ENCODE results near the gene SPOCK1.

SPOCK1 gene

DNA sequence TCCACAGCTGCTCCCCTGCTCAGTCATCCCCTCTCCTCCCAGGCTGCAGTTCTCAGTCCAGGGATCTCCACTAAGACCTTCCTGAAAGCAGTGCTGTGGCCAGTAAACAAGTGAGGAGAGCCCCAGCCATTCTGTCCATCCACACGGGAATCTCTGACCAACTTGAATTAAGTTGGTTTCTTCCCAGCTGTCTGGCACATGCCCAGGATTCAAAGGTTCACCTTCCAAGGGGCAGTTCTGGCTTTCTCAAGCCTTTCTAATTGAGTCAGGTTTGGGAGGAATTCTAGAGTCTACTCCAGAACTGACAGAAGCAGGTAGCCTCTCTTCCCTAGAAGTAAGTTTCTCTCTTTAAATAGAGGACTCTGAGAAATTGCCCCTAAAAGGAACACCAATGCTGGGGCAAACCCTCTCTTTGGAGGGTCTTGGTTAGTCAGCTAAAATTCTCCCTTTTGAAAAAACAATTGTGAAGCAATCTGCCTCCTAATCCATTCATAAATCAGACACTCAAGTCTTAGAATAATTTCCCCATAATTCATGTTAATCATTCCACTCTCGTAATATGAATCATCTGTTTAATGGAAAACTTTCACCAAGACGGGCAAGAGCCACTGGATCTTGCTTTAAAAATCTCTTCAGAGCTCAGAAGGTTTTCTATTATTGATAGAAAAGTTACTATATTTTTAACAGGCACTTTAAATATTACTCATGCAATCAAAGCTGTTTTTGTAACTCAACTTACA, 133.8 kb downstream of the SPOCK1 start:
- DNase-seq (ENCODE audit: low read depth in 2 of 2), result no peak

GRCh38 chr5:137361280-137361679, 137.8 kb downstream of the SPOCK1 start:
- no peak for DNase-seq (ENCODE audit: low read depth in 2 of 2)

DNA sequence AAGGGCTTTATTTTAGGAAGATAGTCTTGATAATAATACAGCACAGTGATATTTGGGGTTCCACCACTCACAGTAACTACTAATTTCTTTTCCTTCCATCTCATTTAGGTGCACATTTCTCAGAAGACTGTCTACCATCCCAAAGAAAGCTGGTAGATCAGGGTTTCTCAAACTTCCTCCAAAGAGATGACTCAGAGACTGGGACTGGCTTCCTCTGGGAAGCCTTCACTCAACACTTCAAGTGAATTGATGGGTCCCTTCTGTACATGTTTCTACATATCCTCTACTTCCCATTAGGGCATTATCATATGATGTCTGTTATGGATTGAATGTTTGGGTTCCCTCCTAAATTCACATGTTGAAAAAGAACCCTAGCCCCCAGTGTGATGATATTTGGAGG, 138.5 kb downstream of the SPOCK1 start:
- no peak for DNase-seq (ENCODE audit: low read depth in 2 of 2)

DNA sequence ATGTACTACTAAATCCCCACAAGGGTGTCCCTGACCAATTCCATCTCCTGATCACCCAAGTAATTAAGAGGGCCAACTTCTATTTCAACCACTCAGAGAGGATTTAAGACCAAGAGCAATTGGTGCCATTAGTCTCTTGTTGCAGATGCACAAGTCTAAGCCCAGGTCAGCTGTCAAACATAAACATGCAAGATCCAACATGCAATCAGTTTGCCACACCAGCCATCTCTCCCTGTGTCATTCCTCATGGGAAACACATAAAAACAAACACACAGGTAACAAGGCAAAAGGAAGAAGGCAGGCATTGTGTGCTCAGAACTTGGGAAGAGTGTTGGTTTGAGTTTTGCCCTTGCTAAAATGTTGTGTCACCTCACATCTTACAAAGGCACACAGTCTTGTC, 139.2 kb downstream of the SPOCK1 start:
- no peak for DNase-seq (ENCODE audit: low read depth in 2 of 2)

GRCh38 chr5:137357436-137357835, 141.7 kb downstream of the SPOCK1 start:
- no peak for DNase-seq (ENCODE audit: low read depth in 2 of 2)

- no peak for DNase-seq (ENCODE audit: low read depth in 2 of 2)
Measured at GRCh38 chr5:137356127-137356526, 143.0 kb downstream of the SPOCK1 start.

DNA sequence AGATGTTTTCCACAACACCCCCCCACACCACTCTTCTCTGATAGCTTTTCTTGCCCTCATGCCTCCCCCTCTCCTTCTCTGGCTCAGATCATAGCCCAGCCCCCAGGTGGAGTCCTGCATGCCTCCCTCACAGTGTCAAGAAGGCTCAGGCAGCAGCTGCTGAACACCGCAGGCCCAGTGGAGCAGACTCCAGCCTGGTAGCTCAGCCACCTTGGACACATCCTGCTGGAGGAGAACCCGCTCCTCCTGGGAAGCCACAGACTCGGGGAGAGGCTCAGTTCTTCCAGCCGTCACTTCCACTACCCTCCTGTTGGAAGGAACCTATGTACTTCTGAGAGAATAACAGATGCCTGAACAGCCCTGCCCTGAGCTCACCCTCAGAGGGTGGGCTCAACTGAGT, 143.4 kb downstream of the SPOCK1 start:
- no peak for DNase-seq (ENCODE audit: low read depth in 2 of 2)

- DNase-seq (ENCODE audit: low read depth in 2 of 2), result no peak
Measured at GRCh38 chr5:137352095-137352494, 147.0 kb downstream of the SPOCK1 start.

GRCh38 chr5:137350791-137351190, 148.3 kb downstream of the SPOCK1 start:
- DNase-seq (ENCODE audit: low read depth in 2 of 2), result no peak

GRCh38 chr5:137348759-137349158, 150.4 kb downstream of the SPOCK1 start:
- DNase-seq (ENCODE audit: low read depth in 2 of 2), result no peak

DNA sequence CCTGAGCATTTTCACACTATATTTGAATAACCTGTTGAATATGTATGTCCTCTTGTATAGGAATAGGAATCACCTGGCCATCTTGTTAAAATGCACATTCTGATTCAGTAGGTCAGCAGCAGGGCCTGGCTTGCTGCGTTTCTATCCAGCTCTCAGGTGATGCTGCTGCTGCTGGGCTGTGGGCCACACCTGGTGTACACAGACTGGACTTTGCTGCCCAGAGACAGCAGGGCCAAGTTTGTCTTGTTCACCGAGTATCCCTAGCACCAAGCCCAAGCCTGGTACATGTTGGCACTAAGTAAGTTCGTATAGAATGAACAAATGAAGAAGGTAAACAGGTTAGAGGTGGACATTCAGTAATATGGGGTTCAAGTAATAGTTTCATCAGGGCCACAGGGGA, 151.3 kb downstream of the SPOCK1 start:
- no peak for DNase-seq (ENCODE audit: low read depth in 2 of 2)

DNA sequence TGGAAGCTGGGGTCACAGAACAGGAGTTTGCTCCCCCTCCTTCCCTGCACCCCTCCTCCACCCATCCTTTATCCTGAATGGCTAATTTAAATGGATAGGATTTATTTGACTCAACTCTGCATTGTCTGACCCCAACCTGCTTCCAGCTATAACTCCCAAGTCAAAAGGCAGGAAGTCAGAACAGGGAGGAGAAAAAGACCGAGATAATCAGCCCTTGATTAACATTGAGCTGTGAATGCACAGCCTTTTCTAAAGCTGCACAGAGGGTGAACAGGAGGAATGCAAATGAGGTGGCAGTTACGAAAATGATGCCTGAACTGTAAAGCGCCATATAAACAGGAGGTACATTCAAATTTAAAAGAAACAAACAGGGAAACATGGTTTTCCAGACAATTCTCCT, 152.8 kb downstream of the SPOCK1 start:
- no peak for DNase-seq (ENCODE audit: low read depth in 2 of 2)

DNA sequence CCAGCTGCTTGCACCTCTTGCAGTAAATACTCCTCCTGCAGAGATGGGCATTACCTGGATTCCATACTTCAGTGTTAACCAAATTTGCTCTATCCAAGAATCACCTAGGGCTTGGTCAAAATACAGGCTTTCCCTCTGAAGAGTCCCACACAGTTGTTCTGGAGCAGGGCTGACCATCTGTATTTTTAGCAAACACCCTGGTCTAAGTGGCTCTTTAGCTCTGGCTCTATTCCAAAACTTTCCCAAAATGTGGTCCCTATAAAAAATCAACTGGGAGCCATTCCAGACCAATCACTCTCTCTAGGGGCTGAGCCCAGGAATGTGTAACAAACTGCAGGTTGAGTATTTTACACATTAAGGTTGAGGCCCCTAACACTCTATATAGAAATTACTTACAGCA, 153.7 kb downstream of the SPOCK1 start:
- no peak for DNase-seq (ENCODE audit: low read depth in 2 of 2)

DNA sequence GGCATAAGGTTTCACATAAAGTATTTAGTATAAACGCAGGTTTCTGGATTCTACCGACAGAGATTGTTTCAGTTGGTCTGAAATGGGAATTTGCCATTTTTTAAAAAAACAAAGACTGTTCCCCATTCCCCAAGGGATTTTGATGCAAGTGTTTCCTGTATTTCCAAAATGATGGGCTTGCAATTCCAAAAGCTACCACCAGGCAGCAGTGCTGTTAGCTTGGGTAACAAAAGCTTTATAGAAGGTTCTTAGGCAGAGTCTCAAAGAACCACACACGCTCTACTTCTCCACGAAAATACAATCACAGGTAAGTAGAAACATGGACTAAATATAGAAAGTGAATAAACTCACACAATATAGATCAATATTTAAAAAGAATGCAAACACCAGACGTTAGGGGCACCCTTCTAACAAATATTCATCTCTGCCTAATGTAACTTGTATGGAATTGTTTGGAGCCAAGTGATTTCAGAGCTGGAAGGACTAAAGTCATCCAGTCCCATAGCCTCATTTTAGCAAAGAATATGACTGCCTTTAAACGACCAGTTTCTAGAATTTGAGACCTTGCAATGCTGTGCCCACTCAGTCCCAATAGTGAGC, 154.3 kb downstream of the SPOCK1 start:
- DNase-seq (ENCODE audit: low read depth in 2 of 2), result no peak

DNA sequence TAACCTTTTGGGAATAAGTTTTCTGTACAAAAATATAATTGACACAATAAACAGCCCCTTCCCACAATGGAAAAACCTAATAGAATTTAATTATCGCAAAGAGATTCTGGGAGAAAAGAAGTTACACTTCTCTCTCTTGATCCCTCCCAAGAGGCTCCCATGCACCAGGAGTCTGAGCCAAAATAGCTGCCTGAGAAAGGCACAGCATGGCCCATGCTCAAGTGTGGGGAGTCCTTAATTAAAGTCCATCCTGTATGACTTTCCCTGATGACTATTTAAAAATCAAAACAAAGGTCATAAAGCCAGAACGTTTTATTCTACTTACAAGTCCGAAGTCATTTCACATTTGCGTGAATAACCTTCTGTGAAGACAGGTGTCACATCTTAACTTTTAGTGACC, 155.1 kb downstream of the SPOCK1 start:
- no peak for DNase-seq (ENCODE audit: low read depth in 2 of 2)

GRCh38 chr5:137342764-137343163, 156.4 kb downstream of the SPOCK1 start:
- DNase-seq (ENCODE audit: low read depth in 2 of 2), result no peak

- DNase-seq (ENCODE audit: low read depth in 2 of 2), result no peak
Measured at GRCh38 chr5:137341831-137342230, 157.3 kb downstream of the SPOCK1 start.

- no peak for DNase-seq (ENCODE audit: low read depth in 2 of 2)
Measured at GRCh38 chr5:137340881-137341280, 158.2 kb downstream of the SPOCK1 start.

GRCh38 chr5:137336565-137337120, 162.5 kb downstream of the SPOCK1 start:
- no peak for DNase-seq (ENCODE audit: low read depth in 2 of 2)

GRCh38 chr5:137336161-137336560, 163.0 kb downstream of the SPOCK1 start:
- no peak for DNase-seq (ENCODE audit: low read depth in 2 of 2)

DNA sequence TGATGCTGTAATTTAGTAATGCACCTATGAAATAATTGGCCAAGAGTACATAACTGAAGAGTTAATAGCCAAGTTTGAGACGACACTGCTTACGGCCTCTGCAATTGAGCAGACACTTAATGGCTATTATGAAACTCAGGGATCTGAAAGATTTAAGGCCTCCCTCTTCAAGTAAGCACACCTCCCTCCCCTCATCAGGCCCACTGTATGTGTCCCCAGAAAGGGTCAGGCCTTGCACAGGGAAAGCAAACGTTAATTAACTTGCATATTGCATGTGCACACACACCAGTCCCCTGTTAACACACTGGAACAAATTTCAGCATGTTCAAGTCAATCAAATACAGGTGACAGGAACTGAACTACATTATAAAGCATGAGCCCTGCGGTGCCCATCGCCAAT, 163.6 kb downstream of the SPOCK1 start:
- DNase-seq (ENCODE audit: low read depth in 2 of 2), result no peak

GRCh38 chr5:137333928-137334327, 165.2 kb downstream of the SPOCK1 start:
- no peak for DNase-seq (ENCODE audit: low read depth in 2 of 2)

DNA sequence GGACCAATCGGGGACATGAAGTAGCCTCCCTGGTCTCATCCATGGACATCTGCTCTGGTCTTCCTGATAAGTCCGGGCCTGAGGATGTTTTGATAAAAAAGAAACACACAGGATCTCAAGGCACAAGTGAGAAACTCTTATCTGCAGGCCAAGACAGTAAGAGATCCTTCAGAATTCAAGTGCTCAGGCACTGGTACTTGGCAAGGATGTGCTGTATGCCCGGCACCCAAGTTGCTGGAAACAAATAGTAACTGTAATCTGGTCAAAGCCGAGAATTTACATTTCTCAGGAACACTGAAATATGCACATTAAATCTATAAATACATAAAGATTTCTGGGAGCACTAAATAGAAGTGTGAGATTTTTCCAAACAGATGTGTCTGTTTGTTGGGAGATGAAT, 165.7 kb downstream of the SPOCK1 start:
- DNase-seq (ENCODE audit: low read depth in 2 of 2), result no peak
